IMR-90 (cell line): Measurements from ENCODE around the gene BACH1. TPM values are rescaled to one million over a fixed set of nuclear protein-coding genes. Genes with fewer than 3 reads are reported as not detected.

Experiments
- ATAC-seq: fragments of 200-7000 bp; cut with Tn5 transposase; 2 replicates; pipeline ENCODE4 v1.9.1; 2020; ENCODE audit warnings: low read depth, mild to moderate bottlenecking, moderate library complexity
- BruUV-seq: library from RNA; stranded (reverse); fragments of 400-500 nt; replicated peaks from 2 replicates; lab custom pipeline; 2021; lab: Mats Ljungman, UMichigan
- CTCF ChIA-PET: fragments of 300-600 bp; formaldehyde crosslinking; extraction: SDS; loops from one replicate; lab custom pipeline; 2021; ENCODE audit warnings: antibody characterized with exemption; lab: Yijun Ruan, JAX
- POLR2A ChIA-PET: fragments of 300-600 bp; sonication (Branson Sonifier 250); formaldehyde crosslinking; loops from one replicate; lab custom pipeline; 2022; ENCODE audit warnings: antibody characterized with exemption; ENCODE audit not compliant: unreplicated experiment; lab: Charles Lee
- DNase-seq: peaks from one replicate; pipeline ENCODE4 v3.0.0; 2013
- H2AFZ ChIP-seq: replicated peaks from 2 replicates; pipeline ENCODE3; 2013; ENCODE audit warnings: low read length, mild to moderate bottlenecking; ENCODE audit not compliant: poor library complexity
- H2AK5ac ChIP-seq: 2 replicates; pipeline ENCODE4 v1.6.1; 2013; ENCODE audit warnings: low read depth, low read length, inconsistent platforms
- H2AK9ac ChIP-seq: replicated peaks from 2 replicates; pipeline ENCODE3; 2013; ENCODE audit warnings: mild to moderate bottlenecking, low read depth, low read length, moderate library complexity; ENCODE audit not compliant: poor library complexity
- H2BK120ac ChIP-seq: 2 replicates; pipeline ENCODE4 v1.6.1; 2013; ENCODE audit warnings: low read depth, low read length, inconsistent platforms
- H2BK15ac ChIP-seq: 3 replicates; pipeline ENCODE4 v1.6.1; 2013; ENCODE audit warnings: low read depth, low read length, inconsistent platforms
- H2BK20ac ChIP-seq: 2 replicates; pipeline ENCODE4 v1.6.1; 2013; ENCODE audit warnings: low read depth, mild to moderate bottlenecking, inconsistent platforms, low read length, moderate library complexity
- H2BK5ac ChIP-seq: 2 replicates; pipeline ENCODE4 v1.6.1; 2013; ENCODE audit warnings: mild to moderate bottlenecking, low read depth, low read length, inconsistent platforms; ENCODE audit not compliant: poor library complexity, severe bottlenecking
- H3K14ac ChIP-seq: replicated peaks from 2 replicates; pipeline ENCODE4 v1.6.1; 2013; ENCODE audit warnings: low read depth, low read length, inconsistent platforms
- H3K18ac ChIP-seq: 2 replicates; pipeline ENCODE4 v1.6.1; 2013; ENCODE audit warnings: low read depth, low read length, control low read depth
- H3K23ac ChIP-seq: 2 replicates; pipeline ENCODE4 v1.6.1; 2013; ENCODE audit warnings: low read depth, low read length, inconsistent platforms
- H3K27ac ChIP-seq: 2 replicates; pipeline ENCODE4 v1.5.1; 2013; ENCODE audit warnings: mild to moderate bottlenecking, control low read depth, low read length; ENCODE audit not compliant: insufficient read depth
- H3K27me3 ChIP-seq: 2 replicates; pipeline ENCODE4 v1.6.1; 2013; ENCODE audit warnings: low read length; ENCODE audit not compliant: control insufficient read depth, insufficient read depth
- H3K36me3 ChIP-seq: 2 replicates; pipeline ENCODE4 v1.6.1; 2013; ENCODE audit warnings: low read length, mixed read lengths; ENCODE audit not compliant: control insufficient read depth, insufficient read depth
- H3K4ac ChIP-seq: 2 replicates; pipeline ENCODE4 v1.6.1; 2013; ENCODE audit warnings: low read depth, low read length, inconsistent platforms
- H3K4me1 ChIP-seq: 2 replicates; pipeline ENCODE4 v1.6.1; 2013; ENCODE audit warnings: low read length, mixed read lengths; ENCODE audit not compliant: control insufficient read depth, insufficient read depth
- H3K4me2 ChIP-seq: 2 replicates; pipeline ENCODE4 v1.6.1; 2013; ENCODE audit warnings: low read depth, mild to moderate bottlenecking, control low read depth, low read length, moderate library complexity
- H3K4me3 ChIP-seq: 2 replicates; pipeline ENCODE4 v1.5.1; 2013; ENCODE audit warnings: low read depth, mild to moderate bottlenecking, control low read depth, low read length, moderate library complexity; ENCODE audit not compliant: insufficient read depth
- H3K56ac ChIP-seq: 2 replicates; pipeline ENCODE4 v1.6.1; 2013; ENCODE audit warnings: low read length, inconsistent platforms; ENCODE audit not compliant: insufficient read depth; ENCODE audit errors: extremely low read depth
- H3K79me1 ChIP-seq, 2 experiments: 2 replicates each; pipeline ENCODE4 v1.6.1; 2013; ENCODE audit warnings: low read length in 2 of 2, inconsistent platforms in 1 of 2, low read depth in 1 of 2
- H3K9ac ChIP-seq: 2 replicates; pipeline ENCODE4 v1.6.1; 2013; ENCODE audit warnings: low read depth, low read length, control low read depth
- H3K9me1 ChIP-seq: 2 replicates; pipeline ENCODE4 v1.6.1; 2013; ENCODE audit warnings: low read length, inconsistent platforms; ENCODE audit not compliant: insufficient read depth
- H3K9me3 ChIP-seq: 2 replicates; pipeline ENCODE4 v1.6.1; 2013; ENCODE audit warnings: low read length; ENCODE audit not compliant: control insufficient read depth, insufficient read depth
- H4K20me1 ChIP-seq: 2 replicates; pipeline ENCODE4 v1.6.1; 2013; ENCODE audit warnings: low read length, inconsistent platforms; ENCODE audit not compliant: insufficient read depth
- H4K5ac ChIP-seq: 2 replicates; pipeline ENCODE4 v1.6.1; 2013; ENCODE audit warnings: mild to moderate bottlenecking, low read depth, low read length, control low read depth
- H4K8ac ChIP-seq, 2 experiments: 2 replicates each; pipeline ENCODE4 v1.6.1; 2013; ENCODE audit warnings: low read depth in 2 of 2, low read length in 2 of 2, control low read depth in 1 of 2, inconsistent platforms in 1 of 2
- H4K91ac ChIP-seq: 2 replicates; pipeline ENCODE4 v1.6.1; 2013; ENCODE audit warnings: low read depth, low read length, inconsistent platforms; ENCODE audit not compliant: insufficient read depth
- BHLHE40 ChIP-seq: fragments of 150-350 bp; IDR thresholded peaks from 2 replicates; pipeline ENCODE4 v1.6.1; 2016; ENCODE audit warnings: mild to moderate bottlenecking, low read depth, low read length
- CEBPB ChIP-seq: IDR thresholded peaks from 2 replicates; pipeline ENCODE4 v1.6.1; 2012; ENCODE audit warnings: low read depth, low read length, improper control_type of control experiment
- CHD1 ChIP-seq: IDR thresholded peaks from 2 replicates; pipeline ENCODE4 v1.6.1; 2012; ENCODE audit warnings: low read depth, low read length, improper control_type of control experiment
- FOS ChIP-seq: fragments of 150-350 bp; IDR thresholded peaks from 2 replicates; pipeline ENCODE4 v1.6.1; 2016; ENCODE audit warnings: low read depth, low read length
- MAFK ChIP-seq: IDR thresholded peaks from 2 replicates; pipeline ENCODE4 v1.6.1; 2012; ENCODE audit warnings: low read depth, low read length, improper control_type of control experiment
- MAZ ChIP-seq: IDR thresholded peaks from 2 replicates; pipeline ENCODE4 v1.6.1; 2012; ENCODE audit warnings: low read depth, mild to moderate bottlenecking, low read length, improper control_type of control experiment, moderate library complexity, borderline replicate concordance
- MXI1 ChIP-seq: IDR thresholded peaks from 2 replicates; pipeline ENCODE4 v1.6.1; 2012; ENCODE audit warnings: low read depth, mild to moderate bottlenecking, low read length, moderate library complexity, borderline replicate concordance
- NFE2L2 ChIP-seq: fragments of 150-350 bp; IDR thresholded peaks from 2 replicates; pipeline ENCODE4 v1.6.1; 2016; ENCODE audit warnings: low read depth, mild to moderate bottlenecking, low read length
- POLR2A ChIP-seq: IDR thresholded peaks from 2 replicates; pipeline ENCODE4 v1.6.1; 2012; ENCODE audit warnings: mild to moderate bottlenecking, low read depth, low read length
- RCOR1 ChIP-seq: IDR thresholded peaks from 2 replicates; pipeline ENCODE4 v1.6.1; 2012; ENCODE audit warnings: mild to moderate bottlenecking, low read length, improper control_type of control experiment; ENCODE audit not compliant: insufficient replicate concordance
- RFX5 ChIP-seq: IDR thresholded peaks from 2 replicates; pipeline ENCODE4 v1.8.0; 2012; ENCODE audit warnings: low read depth, mild to moderate bottlenecking, low read length, moderate library complexity
- WGBS, 2 experiments: methylation state at CpG; one replicate each; pipeline versions ENCODE4 v1.1.5 to v1.1.7; 2013; ENCODE audit warnings: missing lambda C conversion rate in 2 of 2; ENCODE audit not compliant: insufficient read length in 1 of 2; ENCODE audit errors: extremely low coverage in 2 of 2; 5-methylcytosine and 5-hydroxymethylcytosine counted together
- dilution Hi-C: fragments of 300-500 bp; cut with HindIII; formaldehyde crosslinking; loops from one replicate; pipeline ENCODE4 v1.14.3; 2018; ENCODE audit warnings: low sequenced_read_pairs; ENCODE audit not compliant: unreplicated experiment
- in situ Hi-C: fragments of 300-500 bp; cut with MboI; formaldehyde crosslinking; loops from 3 replicates; pipeline ENCODE4 v1.14.3; 2019; ENCODE audit warnings: low sequenced_read_pairs, inconsistent platforms, mixed read lengths
- intact Hi-C: fragments of 100-400 bp; cut with micrococcal nuclease; formaldehyde crosslinking; loops from 2 replicates; pipeline ENCODE4 v1.10.0; 2022
- polyA plus RNA-seq, 3 experiments: library from polyadenylated mRNA; depleted of rRNA; stranded (reverse); fragments of >200 nt; gene quantifications; 2 replicates each; pipeline ENCODE4 v1.2.3, GENCODE V29; 2012; ENCODE audit warnings: low replicate concordance in 1 of 3
- total RNA-seq: library from RNA; depleted of rRNA; stranded (reverse); fragments of >200 nt; gene quantifications from 2 replicates; pipeline ENCODE4 v1.2.3, GENCODE V29; 2012
- TF ChIP-seq, protein P1 (sequence below): fragments of 150-350 bp; IDR thresholded peaks from 2 replicates; pipeline ENCODE4 v1.6.1; 2016; ENCODE audit warnings: low read depth, mild to moderate bottlenecking, low read length, moderate library complexity, borderline replicate concordance

Gene BACH1
- total and polyA plus RNA-seq, 2 of the 4 experiments (the other 2 are of a cell fraction), result 23.1 to 108 TPM

DNA sequence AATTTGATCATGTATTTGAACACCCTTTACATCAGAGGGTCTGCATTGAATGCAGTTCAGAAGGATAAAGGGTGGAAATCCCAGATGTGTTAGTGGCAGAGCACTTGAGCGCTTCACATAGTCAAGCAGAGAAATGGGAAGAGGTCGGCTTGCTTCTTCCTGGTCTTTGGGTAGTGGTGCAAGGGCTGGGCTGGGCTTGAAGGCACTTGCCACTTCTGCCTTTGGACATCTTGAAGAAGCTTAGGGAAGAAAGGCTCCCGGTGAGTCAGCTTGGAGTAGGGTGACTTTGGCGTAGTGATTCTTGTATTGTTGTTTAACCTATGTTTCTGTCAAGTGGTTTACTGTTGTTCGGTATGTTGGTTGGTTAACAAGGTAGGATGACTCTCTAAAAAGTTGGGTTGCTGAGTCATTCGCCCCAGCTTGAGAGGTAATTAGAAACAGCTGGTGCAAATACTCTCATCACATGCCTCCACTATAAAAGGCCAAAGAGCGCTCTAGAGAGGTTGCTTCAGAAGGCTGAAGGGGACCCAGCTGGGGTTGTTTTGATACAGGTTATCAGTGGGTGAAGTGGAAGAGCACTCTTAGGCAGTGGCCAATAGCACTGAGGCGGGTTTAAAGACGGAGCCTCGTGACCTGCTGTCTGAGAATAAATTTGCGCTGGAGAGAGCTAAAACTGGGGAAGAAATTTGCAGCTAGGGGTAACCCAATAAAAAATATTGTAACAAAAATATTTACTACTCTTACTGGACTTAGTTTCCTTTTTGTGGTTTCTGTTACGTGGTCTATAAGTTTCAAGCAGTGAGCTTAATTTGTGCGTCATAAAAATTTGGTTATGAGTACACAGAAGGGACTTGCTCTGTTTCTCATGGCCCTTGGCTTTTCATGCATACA lies 1.4 kb downstream of the BACH1 start:
- Histone ChIP-seq H3K27me3 (no peaks in the 10 kb centered on the region), H4K91ac (peak overlapping the region; percentile 97), H2BK20ac (peak overlapping the region; percentile 82), H3K56ac (peak overlapping the region; percentile 89), H3K9ac (peak overlapping the region; percentile 88), H4K8ac (peak overlapping the region; percentile 64 to 89), H3K36me3 (no peaks in the 10 kb centered on the region), H3K9me3 (no peaks in the 10 kb centered on the region; the same call in 1 of the 2 replicates), H3K9me1 (peaks cover 11% of the 10 kb centered on the region), H3K23ac (peak overlapping the region; percentile 100), H2BK5ac (peak overlapping the region; percentile 95), H2AK5ac (peak overlapping the region; percentile 82), H3K4me2 (peak overlapping the region; percentile 90), H3K4me3 (peak overlapping the region; percentile 96), H4K20me1 (peaks cover 56% of the 10 kb centered on the region), H2AFZ (no peak overlapping the region), H2AK9ac (peak overlapping the region; percentile 100), H3K27ac (peak overlapping the region; percentile 95), H4K5ac (peak overlapping the region; percentile 87), H2BK120ac (peak overlapping the region; percentile 91), H3K4me1 (peaks cover 8% of the 10 kb centered on the region), H3K14ac (peak overlapping the region; percentile 100), H2BK15ac (peak overlapping the region; percentile 58; the same call in 2 of the 3 replicates), H3K79me1 (peaks cover 3 to 45% of the 10 kb centered on the region in 2 experiments; a peak in 3 of 4 replicates), H3K4ac (peak overlapping the region; percentile 99), H3K18ac (peak overlapping the region; percentile 86)
- in situ Hi-C loops (loop anchor here (10.0 kb wide), 1 partner anchor 125 kb away; no protein-coding TSS in a partner anchor), dilution Hi-C loops (no loop called here), intact Hi-C loops (loop anchor here (1.0 to 2.0 kb wide), 6 partner anchors 43 to 549 kb away; no protein-coding TSS in a partner anchor)
- peak; percentile 97 for DNase-seq
- TF ChIP-seq MXI1 (no peak; the same call in 1 of the 2 replicates), POLR2A (peak; percentile 58; the same call in 1 of the 2 replicates), FOS (peak; percentile 87), RCOR1 (no peak), CHD1 (peak; percentile 30; the same call in 1 of the 2 replicates), MAZ (no peak), CEBPB (peak; percentile 16; the same call in 1 of the 2 replicates), MAFK (peak; percentile 26; the same call in 1 of the 2 replicates), BHLHE40 (peak; percentile 63), RFX5 (no peak), NFE2L2 (peak; percentile 92)
- TF ChIP-seq, protein P1, sequence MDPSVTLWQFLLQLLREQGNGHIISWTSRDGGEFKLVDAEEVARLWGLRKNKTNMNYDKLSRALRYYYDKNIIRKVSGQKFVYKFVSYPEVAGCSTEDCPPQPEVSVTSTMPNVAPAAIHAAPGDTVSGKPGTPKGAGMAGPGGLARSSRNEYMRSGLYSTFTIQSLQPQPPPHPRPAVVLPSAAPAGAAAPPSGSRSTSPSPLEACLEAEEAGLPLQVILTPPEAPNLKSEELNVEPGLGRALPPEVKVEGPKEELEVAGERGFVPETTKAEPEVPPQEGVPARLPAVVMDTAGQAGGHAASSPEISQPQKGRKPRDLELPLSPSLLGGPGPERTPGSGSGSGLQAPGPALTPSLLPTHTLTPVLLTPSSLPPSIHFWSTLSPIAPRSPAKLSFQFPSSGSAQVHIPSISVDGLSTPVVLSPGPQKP, result no peak
- ATAC-seq, result peak; percentile 24
- BruUV-seq, result TSS peak; percentile 34
- 39% methylated on average over 4 of the region's 13 CpGs; no CpG with 5 or more reads in 1 of the 2 experiments for WGBS, 2 experiments
- POLR2A ChIA-PET, result interaction anchor here (0.6 to 2.8 kb wide), 6 partner anchors 13 to 230 kb away, joined by 3 to 14 read pairs (median 4); no protein-coding TSS in a partner anchor
- CTCF ChIA-PET, result interaction anchor here (0.9 to 2.1 kb wide), 5 partner anchors 35 to 211 kb away, joined by 3 to 6 read pairs (median 3); no protein-coding TSS in a partner anchor
